HEK293 (cell line): Measurements from ENCODE around the gene MTUS2.
A peak's percentile ranks its signal among the peaks of the same experiment; 100 is the strongest.

ENCODE experiments used
- EGR2 ChIP-seq: fragments of 450-650 bp; formaldehyde crosslinking; IDR thresholded peaks from 2 replicates; pipeline ENCODE4 v1.5.1; 2016; ENCODE audit warnings: low read depth, missing biosample characterization, missing genetic modification characterization
- KLF8 ChIP-seq: fragments of 450-650 bp; formaldehyde crosslinking; IDR thresholded peaks from 2 replicates; pipeline ENCODE4 v1.5.1; 2016; ENCODE audit warnings: missing biosample characterization, missing genetic modification characterization
- OSR2 ChIP-seq: fragments of 450-650 bp; formaldehyde crosslinking; IDR thresholded peaks from 2 replicates; pipeline ENCODE4 v1.5.1; 2016; ENCODE audit warnings: missing biosample characterization, missing genetic modification characterization
- OVOL3 ChIP-seq: fragments of 450-650 bp; formaldehyde crosslinking; IDR thresholded peaks from 2 replicates; pipeline ENCODE4 v1.5.1; 2016; ENCODE audit warnings: missing biosample characterization, missing genetic modification characterization
- PRDM1 ChIP-seq: fragments of 450-650 bp; formaldehyde crosslinking; IDR thresholded peaks from 2 replicates; pipeline ENCODE4; 2016; ENCODE audit warnings: missing biosample characterization, missing genetic modification characterization
- SCRT1 ChIP-seq: fragments of 450-650 bp; formaldehyde crosslinking; IDR thresholded peaks from 2 replicates; pipeline ENCODE4 v1.5.1; 2016; ENCODE audit warnings: missing biosample characterization, missing genetic modification characterization, borderline replicate concordance
- WT1 ChIP-seq: fragments of 450-650 bp; formaldehyde crosslinking; IDR thresholded peaks from 2 replicates; pipeline ENCODE4 v1.5.1; 2016; ENCODE audit warnings: missing biosample characterization, missing genetic modification characterization
- ZBTB1 ChIP-seq: fragments of 450-650 bp; formaldehyde crosslinking; IDR thresholded peaks from 2 replicates; pipeline ENCODE4 v1.5.1; 2016; ENCODE audit warnings: missing biosample characterization, missing genetic modification characterization
- ZBTB48 ChIP-seq: fragments of 450-650 bp; formaldehyde crosslinking; IDR thresholded peaks from 2 replicates; pipeline ENCODE4 v1.5.1; 2016; ENCODE audit warnings: missing biosample characterization, missing genetic modification characterization
- ZBTB8A ChIP-seq: fragments of 450-650 bp; formaldehyde crosslinking; IDR thresholded peaks from 2 replicates; pipeline ENCODE4 v1.5.1; 2016; ENCODE audit warnings: missing biosample characterization, missing genetic modification characterization
- ZFHX2 ChIP-seq: fragments of 450-650 bp; formaldehyde crosslinking; conservative IDR thresholded peaks from 2 replicates; pipeline ENCODE4 v1.5.1; 2016; ENCODE audit warnings: missing biosample characterization, missing genetic modification characterization
- ZNF223 ChIP-seq: fragments of 450-650 bp; formaldehyde crosslinking; IDR thresholded peaks from 2 replicates; pipeline ENCODE4 v1.5.1; 2016; ENCODE audit warnings: missing biosample characterization, missing genetic modification characterization
- ZNF311 ChIP-seq: fragments of 450-650 bp; formaldehyde crosslinking; IDR thresholded peaks from 2 replicates; pipeline ENCODE4 v1.5.1; 2017; ENCODE audit warnings: missing biosample characterization, missing genetic modification characterization, borderline replicate concordance
- ZNF394 ChIP-seq: fragments of 450-650 bp; formaldehyde crosslinking; IDR thresholded peaks from 2 replicates; pipeline ENCODE4 v1.5.1; 2016; ENCODE audit warnings: missing biosample characterization, missing genetic modification characterization, mild to moderate bottlenecking, moderate library complexity, borderline replicate concordance
- ZNF473 ChIP-seq: fragments of 450-650 bp; formaldehyde crosslinking; IDR thresholded peaks from 2 replicates; pipeline ENCODE4 v1.5.1; 2017; ENCODE audit warnings: missing biosample characterization, missing genetic modification characterization
- ZNF555 ChIP-seq: fragments of 450-650 bp; formaldehyde crosslinking; conservative IDR thresholded peaks from 2 replicates; pipeline ENCODE4 v1.5.1; 2017; ENCODE audit warnings: missing biosample characterization, mild to moderate bottlenecking, missing genetic modification characterization, inconsistent platforms
- ZNF830 ChIP-seq: fragments of 450-650 bp; IDR thresholded peaks from 2 replicates; pipeline ENCODE4 v1.5.0; 2018; ENCODE audit warnings: missing biosample characterization, missing genetic modification characterization, low read depth, mild to moderate bottlenecking, moderate library complexity
- ZNF843 ChIP-seq: fragments of 450-650 bp; formaldehyde crosslinking; IDR thresholded peaks from 2 replicates; pipeline ENCODE4 v1.5.1; 2016; ENCODE audit warnings: missing biosample characterization, missing genetic modification characterization
- TF ChIP-seq, protein P1 (sequence below): fragments of 450-650 bp; formaldehyde crosslinking; IDR thresholded peaks from 2 replicates; pipeline ENCODE4 v1.5.1; 2017; ENCODE audit warnings: missing biosample characterization, missing genetic modification characterization
- TF ChIP-seq, protein P2 (sequence below): fragments of 450-650 bp; formaldehyde crosslinking; conservative IDR thresholded peaks from 2 replicates; pipeline ENCODE4 v1.5.1; 2016; ENCODE audit warnings: low read depth, missing biosample characterization, missing genetic modification characterization
- TF ChIP-seq, protein P3 (sequence below): fragments of 450-650 bp; formaldehyde crosslinking; IDR thresholded peaks from 2 replicates; pipeline ENCODE4 v1.5.1; 2016; ENCODE audit warnings: missing biosample characterization, missing genetic modification characterization
- TF ChIP-seq, protein P4 (sequence below): fragments of 450-650 bp; IDR thresholded peaks from 2 replicates; pipeline ENCODE4 v1.5.1; 2018; ENCODE audit warnings: missing biosample characterization, missing genetic modification characterization
- TF ChIP-seq, protein P5 (sequence below): fragments of 450-650 bp; formaldehyde crosslinking; IDR thresholded peaks from 2 replicates; pipeline ENCODE4 v1.5.1; 2017; ENCODE audit warnings: missing biosample characterization, missing genetic modification characterization
- TF ChIP-seq, protein P6 (sequence below): fragments of 450-650 bp; formaldehyde crosslinking; IDR thresholded peaks from 2 replicates; pipeline ENCODE4 v1.5.1; 2016; ENCODE audit warnings: missing biosample characterization, missing genetic modification characterization
- TF ChIP-seq, protein P7 (sequence below): fragments of 450-650 bp; formaldehyde crosslinking; IDR thresholded peaks from 2 replicates; pipeline ENCODE4 v1.5.1; 2016; ENCODE audit warnings: missing biosample characterization, missing genetic modification characterization, low read depth

Gene MTUS2

DNA sequence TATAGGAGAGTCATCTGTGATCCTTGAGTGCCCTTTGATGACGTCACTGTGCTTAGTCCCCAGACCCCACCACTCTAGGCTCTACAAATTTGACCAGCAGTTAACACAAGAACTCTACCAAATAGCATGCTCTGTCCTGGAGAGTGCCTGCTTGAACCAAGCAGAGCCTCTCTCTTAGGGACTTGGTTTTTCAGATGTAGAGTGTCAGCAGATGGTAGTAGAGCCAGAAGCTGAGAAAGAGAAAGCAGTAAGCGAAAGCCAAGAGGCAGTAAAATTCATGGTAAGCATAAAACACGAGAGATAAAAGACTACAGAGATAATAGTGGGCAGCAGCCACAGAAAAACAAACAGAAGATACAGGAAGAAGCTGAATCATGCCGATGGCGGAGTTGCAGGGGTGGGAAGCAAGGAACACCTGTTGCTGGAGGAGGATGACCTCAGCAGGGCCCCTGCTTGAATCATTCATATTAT lies 582.1 kb downstream of the MTUS2 start (continued):
- TF ChIP-seq SCRT1 (tag by site-specific recombination) (peak; percentile 96), OVOL3 (tag by site-specific recombination) (peak; percentile 67; the same call in 1 of the 2 replicates), WT1 (tag by site-specific recombination) (peak; percentile 33; the same call in 1 of the 2 replicates), ZNF830 (tag by site-specific recombination) (no peak), ZNF843 (peak; percentile 94), ZNF223 (no peak), EGR2 (peak; percentile 82), PRDM1 (tag by site-specific recombination) (peak; percentile 73), ZNF311 (tag by site-specific recombination) (no peak), ZBTB1 (tag by site-specific recombination) (no peak), KLF8 (tag by site-specific recombination) (no peak; the same call in 1 of the 2 replicates), ZFHX2 (tag by site-specific recombination) (peak; percentile 83), ZNF473 (tag by site-specific recombination) (no peak), ZBTB48 (tag by site-specific recombination) (0 out of 2 replicates have a peak, but pooled peaks have one; percentile 45), ZNF555 (no peak), ZNF394 (tag by site-specific recombination) (0 out of 2 replicates have a peak, but pooled peaks have one; percentile 12), ZBTB8A (tag by site-specific recombination) (no peak), OSR2 (tag by site-specific recombination) (peak; percentile 98)
- TF ChIP-seq, protein P1, sequence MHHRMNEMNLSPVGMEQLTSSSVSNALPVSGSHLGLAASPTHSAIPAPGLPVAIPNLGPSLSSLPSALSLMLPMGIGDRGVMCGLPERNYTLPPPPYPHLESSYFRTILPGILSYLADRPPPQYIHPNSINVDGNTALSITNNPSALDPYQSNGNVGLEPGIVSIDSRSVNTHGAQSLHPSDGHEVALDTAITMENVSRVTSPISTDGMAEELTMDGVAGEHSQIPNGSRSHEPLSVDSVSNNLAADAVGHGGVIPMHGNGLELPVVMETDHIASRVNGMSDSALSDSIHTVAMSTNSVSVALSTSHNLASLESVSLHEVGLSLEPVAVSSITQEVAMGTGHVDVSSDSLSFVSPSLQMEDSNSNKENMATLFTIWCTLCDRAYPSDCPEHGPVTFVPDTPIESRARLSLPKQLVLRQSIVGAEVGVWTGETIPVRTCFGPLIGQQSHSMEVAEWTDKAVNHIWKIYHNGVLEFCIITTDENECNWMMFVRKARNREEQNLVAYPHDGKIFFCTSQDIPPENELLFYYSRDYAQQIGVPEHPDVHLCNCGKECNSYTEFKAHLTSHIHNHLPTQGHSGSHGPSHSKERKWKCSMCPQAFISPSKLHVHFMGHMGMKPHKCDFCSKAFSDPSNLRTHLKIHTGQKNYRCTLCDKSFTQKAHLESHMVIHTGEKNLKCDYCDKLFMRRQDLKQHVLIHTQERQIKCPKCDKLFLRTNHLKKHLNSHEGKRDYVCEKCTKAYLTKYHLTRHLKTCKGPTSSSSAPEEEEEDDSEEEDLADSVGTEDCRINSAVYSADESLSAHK (tag by site-specific recombination), result 0 out of 2 replicates have a peak, but pooled peaks have one; percentile 19
- TF ChIP-seq, protein P2, sequence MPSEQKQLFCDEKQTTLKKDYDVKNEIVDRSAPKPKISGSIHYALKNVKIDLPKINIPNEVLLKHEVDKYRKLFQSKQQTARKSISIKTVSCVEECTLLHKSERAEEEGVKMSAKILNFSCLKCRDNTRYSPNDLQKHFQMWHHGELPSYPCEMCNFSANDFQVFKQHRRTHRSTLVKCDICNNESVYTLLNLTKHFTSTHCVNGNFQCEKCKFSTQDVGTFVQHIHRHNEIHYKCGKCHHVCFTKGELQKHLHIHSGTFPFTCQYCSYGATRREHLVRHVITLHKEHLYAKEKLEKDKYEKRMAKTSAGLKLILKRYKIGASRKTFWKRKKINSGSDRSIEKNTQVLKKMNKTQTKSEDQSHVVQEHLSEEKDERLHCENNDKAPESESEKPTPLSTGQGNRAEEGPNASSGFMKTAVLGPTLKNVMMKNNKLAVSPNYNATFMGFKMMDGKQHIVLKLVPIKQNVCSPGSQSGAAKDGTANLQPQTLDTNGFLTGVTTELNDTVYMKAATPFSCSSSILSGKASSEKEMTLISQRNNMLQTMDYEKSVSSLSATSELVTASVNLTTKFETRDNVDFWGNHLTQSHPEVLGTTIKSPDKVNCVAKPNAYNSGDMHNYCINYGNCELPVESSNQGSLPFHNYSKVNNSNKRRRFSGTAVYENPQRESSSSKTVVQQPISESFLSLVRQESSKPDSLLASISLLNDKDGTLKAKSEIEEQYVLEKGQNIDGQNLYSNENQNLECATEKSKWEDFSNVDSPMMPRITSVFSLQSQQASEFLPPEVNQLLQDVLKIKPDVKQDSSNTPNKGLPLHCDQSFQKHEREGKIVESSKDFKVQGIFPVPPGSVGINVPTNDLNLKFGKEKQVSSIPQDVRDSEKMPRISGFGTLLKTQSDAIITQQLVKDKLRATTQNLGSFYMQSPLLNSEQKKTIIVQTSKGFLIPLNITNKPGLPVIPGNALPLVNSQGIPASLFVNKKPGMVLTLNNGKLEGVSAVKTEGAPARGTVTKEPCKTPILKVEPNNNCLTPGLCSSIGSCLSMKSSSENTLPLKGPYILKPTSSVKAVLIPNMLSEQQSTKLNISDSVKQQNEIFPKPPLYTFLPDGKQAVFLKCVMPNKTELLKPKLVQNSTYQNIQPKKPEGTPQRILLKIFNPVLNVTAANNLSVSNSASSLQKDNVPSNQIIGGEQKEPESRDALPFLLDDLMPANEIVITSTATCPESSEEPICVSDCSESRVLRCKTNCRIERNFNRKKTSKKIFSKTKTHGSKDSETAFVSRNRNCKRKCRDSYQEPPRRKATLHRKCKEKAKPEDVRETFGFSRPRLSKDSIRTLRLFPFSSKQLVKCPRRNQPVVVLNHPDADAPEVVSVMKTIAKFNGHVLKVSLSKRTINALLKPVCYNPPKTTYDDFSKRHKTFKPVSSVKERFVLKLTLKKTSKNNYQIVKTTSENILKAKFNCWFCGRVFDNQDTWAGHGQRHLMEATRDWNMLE, result no peak
- TF ChIP-seq, protein P3, sequence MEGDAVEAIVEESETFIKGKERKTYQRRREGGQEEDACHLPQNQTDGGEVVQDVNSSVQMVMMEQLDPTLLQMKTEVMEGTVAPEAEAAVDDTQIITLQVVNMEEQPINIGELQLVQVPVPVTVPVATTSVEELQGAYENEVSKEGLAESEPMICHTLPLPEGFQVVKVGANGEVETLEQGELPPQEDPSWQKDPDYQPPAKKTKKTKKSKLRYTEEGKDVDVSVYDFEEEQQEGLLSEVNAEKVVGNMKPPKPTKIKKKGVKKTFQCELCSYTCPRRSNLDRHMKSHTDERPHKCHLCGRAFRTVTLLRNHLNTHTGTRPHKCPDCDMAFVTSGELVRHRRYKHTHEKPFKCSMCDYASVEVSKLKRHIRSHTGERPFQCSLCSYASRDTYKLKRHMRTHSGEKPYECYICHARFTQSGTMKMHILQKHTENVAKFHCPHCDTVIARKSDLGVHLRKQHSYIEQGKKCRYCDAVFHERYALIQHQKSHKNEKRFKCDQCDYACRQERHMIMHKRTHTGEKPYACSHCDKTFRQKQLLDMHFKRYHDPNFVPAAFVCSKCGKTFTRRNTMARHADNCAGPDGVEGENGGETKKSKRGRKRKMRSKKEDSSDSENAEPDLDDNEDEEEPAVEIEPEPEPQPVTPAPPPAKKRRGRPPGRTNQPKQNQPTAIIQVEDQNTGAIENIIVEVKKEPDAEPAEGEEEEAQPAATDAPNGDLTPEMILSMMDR, result no peak
- TF ChIP-seq, protein P4, sequence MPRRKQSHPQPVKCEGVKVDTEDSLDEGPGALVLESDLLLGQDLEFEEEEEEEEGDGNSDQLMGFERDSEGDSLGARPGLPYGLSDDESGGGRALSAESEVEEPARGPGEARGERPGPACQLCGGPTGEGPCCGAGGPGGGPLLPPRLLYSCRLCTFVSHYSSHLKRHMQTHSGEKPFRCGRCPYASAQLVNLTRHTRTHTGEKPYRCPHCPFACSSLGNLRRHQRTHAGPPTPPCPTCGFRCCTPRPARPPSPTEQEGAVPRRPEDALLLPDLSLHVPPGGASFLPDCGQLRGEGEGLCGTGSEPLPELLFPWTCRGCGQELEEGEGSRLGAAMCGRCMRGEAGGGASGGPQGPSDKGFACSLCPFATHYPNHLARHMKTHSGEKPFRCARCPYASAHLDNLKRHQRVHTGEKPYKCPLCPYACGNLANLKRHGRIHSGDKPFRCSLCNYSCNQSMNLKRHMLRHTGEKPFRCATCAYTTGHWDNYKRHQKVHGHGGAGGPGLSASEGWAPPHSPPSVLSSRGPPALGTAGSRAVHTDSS (tag by site-specific recombination), result no peak
- TF ChIP-seq, protein P5, sequence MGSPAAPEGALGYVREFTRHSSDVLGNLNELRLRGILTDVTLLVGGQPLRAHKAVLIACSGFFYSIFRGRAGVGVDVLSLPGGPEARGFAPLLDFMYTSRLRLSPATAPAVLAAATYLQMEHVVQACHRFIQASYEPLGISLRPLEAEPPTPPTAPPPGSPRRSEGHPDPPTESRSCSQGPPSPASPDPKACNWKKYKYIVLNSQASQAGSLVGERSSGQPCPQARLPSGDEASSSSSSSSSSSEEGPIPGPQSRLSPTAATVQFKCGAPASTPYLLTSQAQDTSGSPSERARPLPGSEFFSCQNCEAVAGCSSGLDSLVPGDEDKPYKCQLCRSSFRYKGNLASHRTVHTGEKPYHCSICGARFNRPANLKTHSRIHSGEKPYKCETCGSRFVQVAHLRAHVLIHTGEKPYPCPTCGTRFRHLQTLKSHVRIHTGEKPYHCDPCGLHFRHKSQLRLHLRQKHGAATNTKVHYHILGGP, result peak; percentile 90
- TF ChIP-seq, protein P6, sequence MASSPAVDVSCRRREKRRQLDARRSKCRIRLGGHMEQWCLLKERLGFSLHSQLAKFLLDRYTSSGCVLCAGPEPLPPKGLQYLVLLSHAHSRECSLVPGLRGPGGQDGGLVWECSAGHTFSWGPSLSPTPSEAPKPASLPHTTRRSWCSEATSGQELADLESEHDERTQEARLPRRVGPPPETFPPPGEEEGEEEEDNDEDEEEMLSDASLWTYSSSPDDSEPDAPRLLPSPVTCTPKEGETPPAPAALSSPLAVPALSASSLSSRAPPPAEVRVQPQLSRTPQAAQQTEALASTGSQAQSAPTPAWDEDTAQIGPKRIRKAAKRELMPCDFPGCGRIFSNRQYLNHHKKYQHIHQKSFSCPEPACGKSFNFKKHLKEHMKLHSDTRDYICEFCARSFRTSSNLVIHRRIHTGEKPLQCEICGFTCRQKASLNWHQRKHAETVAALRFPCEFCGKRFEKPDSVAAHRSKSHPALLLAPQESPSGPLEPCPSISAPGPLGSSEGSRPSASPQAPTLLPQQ, result peak; percentile 75
- TF ChIP-seq, protein P7, sequence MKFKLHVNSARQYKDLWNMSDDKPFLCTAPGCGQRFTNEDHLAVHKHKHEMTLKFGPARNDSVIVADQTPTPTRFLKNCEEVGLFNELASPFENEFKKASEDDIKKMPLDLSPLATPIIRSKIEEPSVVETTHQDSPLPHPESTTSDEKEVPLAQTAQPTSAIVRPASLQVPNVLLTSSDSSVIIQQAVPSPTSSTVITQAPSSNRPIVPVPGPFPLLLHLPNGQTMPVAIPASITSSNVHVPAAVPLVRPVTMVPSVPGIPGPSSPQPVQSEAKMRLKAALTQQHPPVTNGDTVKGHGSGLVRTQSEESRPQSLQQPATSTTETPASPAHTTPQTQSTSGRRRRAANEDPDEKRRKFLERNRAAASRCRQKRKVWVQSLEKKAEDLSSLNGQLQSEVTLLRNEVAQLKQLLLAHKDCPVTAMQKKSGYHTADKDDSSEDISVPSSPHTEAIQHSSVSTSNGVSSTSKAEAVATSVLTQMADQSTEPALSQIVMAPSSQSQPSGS, result peak; percentile 89
